D721Med (cell line): Measurements from ENCODE around the gene FMN1.

Source experiments
- DNase-seq: peaks from one replicate; pipeline ENCODE4 v3.0.0; 2011; ENCODE audit warnings: low spot score; ENCODE audit not compliant: insufficient read length
- FAIRE-seq: peaks from 2 replicates; lab custom pipeline; 2011; peaks lifted over from hg19 to GRCh38; lab: Jason Lieb, UNC
- CTCF ChIP-seq: IDR thresholded peaks from 2 replicates; pipeline ENCODE4 v1.5.1; 2012; ENCODE audit warnings: mild to moderate bottlenecking, control low read depth; ENCODE audit not compliant: insufficient read depth; ENCODE audit errors: missing control alignments

Gene FMN1

GRCh38 chr15:33032053-33032452 lies 162.5 kb downstream of the FMN1 start:
- FAIRE-seq: no peak
- TF ChIP-seq CTCF: no peak

GRCh38 chr15:33031324-33031821 lies 163.1 kb downstream of the FMN1 start:
- no peak for FAIRE-seq
- no peak for DNase-seq
- no peak for TF ChIP-seq CTCF

More at GRCh38 chr15:33032053-33032452, 162.5 kb downstream of the FMN1 start:
- DNase-seq: no peak

- DNase-seq (no peak), FAIRE-seq (no peak)
- no peak for TF ChIP-seq CTCF
Observed at GRCh38 chr15:33030315-33030714, 164.2 kb downstream of the FMN1 start.

- DNase-seq: no peak
- no peak for TF ChIP-seq CTCF
- no peak for FAIRE-seq
Observed at GRCh38 chr15:33029109-33029652, 165.3 kb downstream of the FMN1 start.

GRCh38 chr15:33028495-33028894 lies 166.0 kb downstream of the FMN1 start:
- DNase-seq (no peak), FAIRE-seq (no peak)
- no peak for TF ChIP-seq CTCF

GRCh38 chr15:33027306-33028035 lies 167.0 kb downstream of the FMN1 start:
- TF ChIP-seq CTCF: no peak
- DNase-seq (no peak), FAIRE-seq (no peak)

GRCh38 chr15:33026614-33027013 lies 167.9 kb downstream of the FMN1 start:
- DNase-seq (no peak), FAIRE-seq (no peak)
- TF ChIP-seq CTCF: no peak
